Esophagus squamous epithelium (tissue), 5 donors: ENCODE measurements around the gene RAB27A. TPM values are rescaled to one million over a fixed set of nuclear protein-coding genes. Genes with fewer than 3 reads are reported as not detected.

Experiments used
- DNase-seq: peaks from one replicate; lab custom pipeline; 2025; lab: John Stamatoyannopoulos, UW
- H3K27ac ChIP-seq, 4 donors: fragments of 200-600 bp; sonication (generic); one replicate each; pipeline ENCODE4 v1.5.1; 2016 to 2019; ENCODE audit warnings: mild to moderate bottlenecking in 1 of 4
- H3K27me3 ChIP-seq, 4 donors: fragments of 200-600 bp; sonication (generic); 1 replicate in 3 of 4; 2 replicates in 1 of 4; pipeline versions ENCODE4 v1.5.1 to v1.6.0; 2017 to 2021; ENCODE audit warnings: antibody characterized with exemption in 1 of 4
- H3K36me3 ChIP-seq, 3 donors: fragments of 200-600 bp; sonication (generic); one replicate each; pipeline ENCODE4 v1.5.1; 2016 to 2019
- H3K4me1 ChIP-seq, 3 donors: fragments of 200-600 bp; sonication (generic); one replicate each; pipeline ENCODE4 v1.5.1; 2017 to 2019
- H3K4me3 ChIP-seq, 4 donors: fragments of 200-600 bp; sonication (generic); 1 replicate in 3 of 4; 2 replicates in 1 of 4; pipeline ENCODE4 v1.5.1; 2016 to 2019; ENCODE audit warnings: mild to moderate bottlenecking in 2 of 4, moderate library complexity in 1 of 4
- H3K9me3 ChIP-seq, 3 donors: fragments of 200-600 bp; sonication (generic); one replicate each; pipeline ENCODE4 v1.5.1; 2016 to 2019
- CTCF ChIP-seq, 6 experiments: fragments of 450-650 bp in 4 of 6; fragments of 200-600 bp in 2 of 6; sonication (generic) in 2 of 6; IDR thresholded peaks; one replicate each; pipeline ENCODE4 v1.5.1; 2016 to 2019; ENCODE audit warnings: antibody characterized with exemption in 6 of 6, mild to moderate bottlenecking in 4 of 6, moderate library complexity in 4 of 6
- POLR2A ChIP-seq, 4 donors: fragments of 450-650 bp; IDR thresholded peaks; one replicate each; pipeline ENCODE4 v1.6.1; 2017; ENCODE audit warnings: antibody characterized with exemption in 4 of 4, mild to moderate bottlenecking in 4 of 4, moderate library complexity in 3 of 4
- WGBS, 2 donors: methylation state at CpG; one replicate each; pipeline ENCODE4 v1.1.5; 2018; 5-methylcytosine and 5-hydroxymethylcytosine counted together
- intact Hi-C: fragments of 100-400 bp; cut with DNase I; formaldehyde crosslinking; loops from one replicate; pipeline ENCODE4 v1.15.0; 2022
- total RNA-seq, 4 donors: library from RNA; depleted of rRNA; stranded (reverse); fragments of >200 nt; gene quantifications; one replicate each; pipeline ENCODE4 v1.1.0, GENCODE V29; 2016
- donor health status: DM: yes; HTN: yes; CAD: no.

Gene RAB27A
- total RNA-seq, 4 donors from 2014 or later, result 8.7 to 16.2 (median 11.7) TPM

GRCh38 chr15:55239440-55240124 lies 50.0 kb downstream of the RAB27A start:
- Histone ChIP-seq H3K4me1 (peaks cover 0 to 8% (median 0%) of the 10 kb centered on the region in 3 donors), H3K27me3 (no peaks in the 10 kb centered on the region), H3K4me3 (no peak overlapping the region), H3K36me3 (no peaks in the 10 kb centered on the region), H3K9me3 (no peaks in the 10 kb centered on the region), H3K27ac (no peak overlapping the region)
- TF ChIP-seq CTCF (IDR thresholded peaks at IDR 0.05) (no peak), POLR2A (IDR thresholded peaks at IDR 0.05) (no peak)
- DNase-seq, result no peak
- WGBS, 2 donors, result 85 to 94% methylated on average over 5 of the region's 5 CpGs
- intact Hi-C loops, result no loop called here

DNA sequence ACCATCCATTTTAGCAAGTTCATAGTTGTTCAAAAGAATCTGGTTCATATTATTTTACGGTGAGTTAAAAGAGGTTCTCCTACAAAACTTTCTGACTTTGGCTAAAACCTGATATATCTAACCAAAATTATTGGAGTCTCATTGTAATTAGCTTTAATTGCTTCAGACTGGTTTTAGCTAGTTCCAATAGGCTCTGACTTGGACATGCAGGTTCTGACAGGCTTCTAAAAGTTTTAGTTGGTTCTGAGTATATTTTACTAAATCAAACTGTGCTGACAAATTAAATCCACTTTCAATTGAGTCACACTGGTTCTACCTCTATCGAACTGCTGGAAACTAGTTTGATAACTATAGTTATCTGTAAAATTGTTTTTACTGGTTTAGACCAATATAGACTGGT lies 50.7 kb downstream of the RAB27A start:
- Histone ChIP-seq H3K4me3 (no peak overlapping the region), H3K27me3 (no peaks in the 10 kb centered on the region), H3K36me3 (peaks cover 0 to 7% (median 0%) of the 10 kb centered on the region in 3 donors), H3K27ac (no peak overlapping the region), H3K4me1 (peaks cover 0 to 8% (median 0%) of the 10 kb centered on the region in 3 donors), H3K9me3 (no peaks in the 10 kb centered on the region)
- TF ChIP-seq CTCF (IDR thresholded peaks at IDR 0.05), result no peak
- TF ChIP-seq POLR2A (IDR thresholded peaks at IDR 0.05), result no peak
- WGBS, 2 donors, result 61 to 69% methylated on average over 2 of the region's 2 CpGs
- intact Hi-C loops, result no loop called here
- no peak for DNase-seq

GRCh38 chr15:55237219-55238130 lies 52.1 kb downstream of the RAB27A start:
- Histone ChIP-seq H3K36me3 (peaks cover 0 to 8% (median 0%) of the 10 kb centered on the region in 3 donors), H3K4me1 (peaks cover 0 to 8% (median 0%) of the 10 kb centered on the region in 3 donors), H3K4me3 (no peak overlapping the region), H3K9me3 (no peaks in the 10 kb centered on the region), H3K27ac (no peak overlapping the region), H3K27me3 (no peaks in the 10 kb centered on the region)
- WGBS, 2 donors, result 85 to 89% methylated on average over 6 of the region's 6 CpGs
- intact Hi-C loops, result no loop called here
- TF ChIP-seq POLR2A (IDR thresholded peaks at IDR 0.05), result no peak
- no peak for TF ChIP-seq CTCF (IDR thresholded peaks at IDR 0.05)
- DNase-seq, result no peak

DNA sequence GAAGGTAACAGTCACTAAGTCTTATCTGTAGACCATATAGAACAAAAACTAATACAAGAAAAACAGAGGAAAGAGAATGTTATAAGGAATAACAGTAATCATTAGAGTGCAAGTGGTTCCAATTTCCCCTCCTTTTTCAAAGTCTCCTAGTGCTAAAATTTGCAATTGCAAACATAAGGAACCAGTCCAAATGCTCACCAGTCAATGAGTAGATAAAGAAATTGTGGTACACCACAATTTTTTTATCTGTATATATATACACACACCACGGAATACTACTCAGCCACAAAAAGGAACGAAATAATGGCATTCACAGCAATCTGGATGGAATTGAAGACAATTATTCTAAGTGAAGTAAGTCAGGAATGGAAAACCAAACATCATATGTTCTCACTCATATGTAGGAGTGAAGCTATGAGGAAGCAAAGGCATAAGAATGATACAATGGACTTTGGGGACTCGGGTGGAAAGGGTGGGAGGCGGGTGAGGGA lies 54.0 kb downstream of the RAB27A start:
- no peak for DNase-seq
- Histone ChIP-seq H3K4me1 (peaks cover 0 to 5% (median 0%) of the 10 kb centered on the region in 3 donors), H3K9me3 (no peaks in the 10 kb centered on the region), H3K27ac (no peak overlapping the region), H3K36me3 (peaks cover 0 to 8% (median 0%) of the 10 kb centered on the region in 3 donors), H3K27me3 (no peaks in the 10 kb centered on the region), H3K4me3 (no peak overlapping the region)
- 90 to 92% methylated on average over 4 of the region's 4 CpGs for WGBS, 2 donors
- TF ChIP-seq CTCF (IDR thresholded peaks at IDR 0.05) (no peak), POLR2A (IDR thresholded peaks at IDR 0.05) (no peak)
- intact Hi-C loops, result no loop called here

- no peak overlapping the region for H3K27ac ChIP-seq
- peaks cover 0 to 8% (median 0%) of the 10 kb centered on the region in 3 donors for H3K36me3 ChIP-seq
- no peak for DNase-seq
- H3K4me3 ChIP-seq, result no peak overlapping the region
- H3K9me3 ChIP-seq, result no peaks in the 10 kb centered on the region
- no peaks in the 10 kb centered on the region for H3K27me3 ChIP-seq
- H3K4me1 ChIP-seq, result no peaks in the 10 kb centered on the region
- no peak for TF ChIP-seq POLR2A (IDR thresholded peaks at IDR 0.05)
- no peak for TF ChIP-seq CTCF (IDR thresholded peaks at IDR 0.05)
- WGBS, 2 donors, result 96 to 100% methylated on average over 1 of the region's 1 CpG
- intact Hi-C loops, result no loop called here
Measured at GRCh38 chr15:55234800-55235104, 54.9 kb downstream of the RAB27A start.
